Measurements from ENCODE around the gene NPTX2. TPM values are rescaled to one million over a fixed set of nuclear protein-coding genes. Genes with fewer than 3 reads are reported as not detected.

NPTX2 gene
- total and polyA plus RNA-seq, 2 of the 8 experiments (the other 6 are each of a cell fraction or from before 2014, with no cell fraction given) = 18.4 to 19.2 TPM

GRCh38 chr7:98638853-98639252 lies 21.8 kb downstream of the NPTX2 start:
- Histone ChIP-seq H3K23me2 (ENCODE audit: low read depth, low read length) (no peaks in the 10 kb centered on the region), H3K79me1 (ENCODE audit: low read depth, low read length) (no peaks in the 10 kb centered on the region), H4K20me1 (replicated peaks in 1 of 2; ENCODE audit: control insufficient read depth in 1 of 2, insufficient read depth in 2 of 2, low read length in 2 of 2) (no peaks in the 10 kb centered on the region), H3K36me3 (ENCODE audit: control insufficient read depth in 2 of 4, insufficient read depth in 4 of 4, low read length in 3 of 4) (no peaks in the 10 kb centered on the region), H3K9me3 (ENCODE audit: insufficient read depth in 2 of 2, low read depth in 1 of 2, low read length in 1 of 2) (peaks cover 3 to 4% of the 10 kb centered on the region in 2 experiments; a peak in 2 of 4 replicates), H3K14ac (ENCODE audit: insufficient read length) (no peak overlapping the region), H2BK20ac (ENCODE audit: low read length) (no peak overlapping the region), H3K4me3 (ENCODE audit: extremely low read depth in 1 of 4, insufficient read depth in 2 of 4, low read depth in 3 of 4, low read length in 4 of 4) (no peak overlapping the region), H2BK5ac (ENCODE audit: low read depth, low read length) (no peak overlapping the region), H3K23ac (ENCODE audit: insufficient read length) (no peak overlapping the region), H2BK120ac (replicated peaks; ENCODE audit: low read depth, low read length) (no peak overlapping the region), H4K91ac (replicated peaks; ENCODE audit: insufficient read length, low read length) (no peak overlapping the region), H2BK12ac (ENCODE audit: low read depth, low read length) (no peak overlapping the region), H3K4me2 (ENCODE audit: insufficient read depth in 1 of 2, low read depth in 2 of 2, low read length in 2 of 2) (no peak overlapping the region), H2AK5ac (ENCODE audit: low read depth, low read length) (no peak overlapping the region), H3K9ac (replicated peaks in 1 of 4; ENCODE audit: extremely low read depth in 1 of 4, low read depth in 3 of 4, low read length in 3 of 4) (no peak overlapping the region), H3K79me2 (ENCODE audit: control insufficient read depth in 1 of 2, insufficient read depth in 2 of 2, low read length in 2 of 2) (no peaks in the 10 kb centered on the region), H4K5ac (ENCODE audit: insufficient read length, low read depth, low read length) (no peak overlapping the region), H4K8ac (ENCODE audit: extremely low read depth, insufficient read depth, low read length) (no peak overlapping the region), H3K4ac (replicated peaks; ENCODE audit: insufficient read length, low read depth, low read length) (no peak overlapping the region), H3K18ac (ENCODE audit: extremely low read depth, low read length) (no peak overlapping the region), H2AFZ (ENCODE audit: low read length) (no peak overlapping the region), H3K4me1 (replicated peaks in 1 of 4; ENCODE audit: control insufficient read depth in 3 of 4, insufficient read depth in 4 of 4, low read length in 3 of 4) (peaks cover 0 to 4% (median under 1%) of the 10 kb centered on the region in 4 experiments; a peak in 2 of 7 replicates), H3K27ac (ENCODE audit: low read depth, low read length) (no peak overlapping the region), H3K56ac (replicated peaks; ENCODE audit: insufficient read length, low read depth, low read length) (no peak overlapping the region), H2BK15ac (ENCODE audit: low read length) (no peak overlapping the region), H3K27me3 (replicated peaks in 1 of 4; ENCODE audit: control insufficient read depth in 3 of 4, extremely low read depth in 1 of 4, insufficient read depth in 3 of 4, low read length in 3 of 4) (no peaks in the 10 kb centered on the region)
- FAIRE-seq (no peak), DNase-seq (ENCODE audit: low read depth in 1 of 2, low spot score in 2 of 2) (no peak)
- ChIA-PET CTCF (ENCODE audit: partially characterized antibody) (no interaction called here), POLR2A (ENCODE audit: partially characterized antibody) (interaction anchor here (4.3 kb wide), 1 partner anchor 21 kb away, joined by 15 read pairs; the partner anchor contains the start of gene NPTX2)
- no peak for TF ChIP-seq RBBP5 (IDR thresholded peaks at IDR 0.05; ENCODE audit: borderline replicate concordance, low read depth, low read length)
- no peak for TF ChIP-seq RNF2 (IDR thresholded peaks at IDR 0.05; ENCODE audit: borderline replicate concordance, low read depth, low read length, missing control alignments, poor library complexity, severe bottlenecking)
- TF ChIP-seq USF2 (IDR thresholded peaks at IDR 0.05; ENCODE audit: low read length) = no peak
- TF ChIP-seq SIRT6 (IDR thresholded peaks at IDR 0.05; ENCODE audit: low read length) = no peak
- TF ChIP-seq CHD2 (IDR thresholded peaks at IDR 0.05; ENCODE audit: low read length) = no peak
- no peak for TF ChIP-seq BRCA1 (IDR thresholded peaks at IDR 0.05; ENCODE audit: low read depth, low read length)
- TF ChIP-seq SRF (IDR thresholded peaks at IDR 0.05; ENCODE audit: low read depth, low read length) = no peak
- no peak for TF ChIP-seq FOSL1 (IDR thresholded peaks at IDR 0.05; ENCODE audit: insufficient read depth, low read depth, low read length)
- no peak for TF ChIP-seq TAF7 (optimal IDR thresholded peaks at IDR 0.05; ENCODE audit: borderline replicate concordance, low read depth, low read length)
- no peak for TF ChIP-seq RXRA (IDR thresholded peaks at IDR 0.05; ENCODE audit: insufficient read depth, low read depth, low read length)
- TF ChIP-seq SAP30 (IDR thresholded peaks at IDR 0.05; ENCODE audit: insufficient read depth, insufficient replicate concordance, low read length) = no peak
- no peak for TF ChIP-seq CHD1 (IDR thresholded peaks at IDR 0.05; ENCODE audit: low read depth, low read length)
- 90% methylated on average over 2 of the region's 2 CpGs; no CpG with 5 or more reads in 1 of the 2 experiments for WGBS, 2 experiments (ENCODE audit: extremely low coverage in 1 of 2, insufficient coverage in 1 of 2, insufficient read length in 1 of 2, insufficient replicate concordance in 2 of 2, low coverage in 1 of 2, low lambda C conversion rate in 2 of 2, missing lambda C conversion rate in 1 of 2)
